GM12878 (cell line): ENCODE measurements around the gene NAV2. TPM values are rescaled to one million over a fixed set of nuclear protein-coding genes. Genes with fewer than 3 reads are reported as not detected.

ENCODE experiments used
- ATAC-seq: fragments of 200-7000 bp; cut with Tn5 transposase; 3 replicates; pipeline ENCODE4 v1.9.1; 2020; ENCODE audit warnings: mild to moderate bottlenecking, moderate library complexity
- BruUV-seq: library from RNA; stranded (reverse); fragments of 400-500 nt; replicated peaks from 2 replicates; lab custom pipeline; 2021; lab: Mats Ljungman, UMichigan
- CTCF ChIA-PET: fragments of 300-600 bp; sonication (Branson Sonifier 250); formaldehyde crosslinking; extraction: SDS; loops from one replicate; lab custom pipeline; 2021; ENCODE audit warnings: inconsistent platforms; lab: Yijun Ruan, JAX
- POLR2A ChIA-PET: fragments of 350-600 bp; formaldehyde crosslinking; extraction: SDS; loops from one replicate; lab custom pipeline; 2021; ENCODE audit warnings: inconsistent platforms; lab: Charles Lee
- RAD21 ChIA-PET: fragments of 300-600 bp; sonication (Branson Sonifier 250); formaldehyde crosslinking; loops from one replicate; lab custom pipeline; 2023; ENCODE audit warnings: antibody characterized with exemption; ENCODE audit not compliant: unreplicated experiment; lab: Charles Lee
- SMC1A ChIA-PET: fragments of 300-600 bp; sonication (Branson Sonifier 250); formaldehyde crosslinking; loops from one replicate; lab custom pipeline; 2023; ENCODE audit not compliant: unreplicated experiment, uncharacterized antibody; lab: Charles Lee
- DNase-seq: peaks from one replicate; pipeline ENCODE4 v3.0.0-alpha.2; 2011; ENCODE audit warnings: low read depth, low spot score
- FAIRE-seq: peaks from 3 replicates; lab custom pipeline; 2011; peaks lifted over from hg19 to GRCh38; lab: Jason Lieb, UNC
- H2AFZ ChIP-seq: 2 replicates; pipeline ENCODE4 v1.6.0; 2011; ENCODE audit warnings: low read depth, low read length, control low read depth; ENCODE audit not compliant: control insufficient read depth
- H3K27ac ChIP-seq: 2 replicates; pipeline ENCODE4 v1.5.1; 2011; ENCODE audit warnings: control low read depth; ENCODE audit not compliant: control insufficient read depth, insufficient read depth
- H3K27me3 ChIP-seq, 2 experiments: replicated peaks in 1 of 2; 2 replicates each; pipeline versions ENCODE4 v1.6.0 to v1.6.1; 2011; ENCODE audit warnings: low read length in 1 of 2; ENCODE audit not compliant: control insufficient read depth in 2 of 2, insufficient read depth in 2 of 2
- H3K36me3 ChIP-seq, 2 experiments: 2 replicates each; pipeline ENCODE4 v1.5.1; 2011; ENCODE audit warnings: low read length in 1 of 2; ENCODE audit not compliant: control insufficient read depth in 2 of 2, insufficient read depth in 2 of 2
- H3K4me1 ChIP-seq: 2 replicates; pipeline ENCODE4 v1.6.1; 2011; ENCODE audit warnings: mild to moderate bottlenecking, low read length, moderate library complexity, mixed read lengths; ENCODE audit not compliant: control insufficient read depth, insufficient read depth
- H3K4me2 ChIP-seq: 2 replicates; pipeline ENCODE4 v1.6.0; 2011; ENCODE audit warnings: control low read depth; ENCODE audit not compliant: control insufficient read depth, insufficient read depth
- H3K4me3 ChIP-seq: fragments of 200-600 bp; sonication (generic); 2 replicates; pipeline ENCODE4 v1.5.1; 2016
- H3K79me2 ChIP-seq: 2 replicates; pipeline ENCODE4 v1.6.0; 2011; ENCODE audit warnings: low read length; ENCODE audit not compliant: control insufficient read depth, insufficient read depth
- H3K9ac ChIP-seq: 2 replicates; pipeline ENCODE4 v1.8.0; 2011; ENCODE audit warnings: low read length, control low read depth, mixed read lengths; ENCODE audit not compliant: control insufficient read depth, insufficient read depth
- H3K9me3 ChIP-seq: replicated peaks from 3 replicates; pipeline ENCODE4 v1.5.1; 2011; ENCODE audit warnings: mild to moderate bottlenecking, low read length; ENCODE audit not compliant: control insufficient read depth, insufficient read depth
- H4K20me1 ChIP-seq: 2 replicates; pipeline ENCODE4 v1.6.0; 2011; ENCODE audit not compliant: control insufficient read depth, insufficient read depth
- CEBPB ChIP-seq, 2 experiments: fragments of 150-350 bp in 1 of 2; IDR thresholded peaks; 2 replicates each; pipeline ENCODE4 v1.6.1; 2012 to 2014; ENCODE audit warnings: low read depth in 2 of 2, low read length in 2 of 2, borderline replicate concordance in 1 of 2, inconsistent platforms in 1 of 2
- FOS ChIP-seq: IDR thresholded peaks from 3 replicates; pipeline ENCODE4 v1.6.1; 2011; ENCODE audit warnings: borderline replicate concordance; ENCODE audit not compliant: insufficient read length; ENCODE audit errors: extremely low read depth
- FOXK2 ChIP-seq: fragments of 450-650 bp; IDR thresholded peaks from 2 replicates; pipeline ENCODE4 v1.6.1; 2017; ENCODE audit warnings: mild to moderate bottlenecking, moderate library complexity
- RELA ChIP-seq: fragments of 450-650 bp; IDR thresholded peaks from 2 replicates; pipeline ENCODE4 v1.8.0; 2014; ENCODE audit warnings: borderline replicate concordance; ENCODE audit not compliant: partially characterized antibody
- STAT3 ChIP-seq: IDR thresholded peaks from 2 replicates; pipeline ENCODE4 v1.6.1; 2011; ENCODE audit warnings: low read depth, low read length, improper control_type of control experiment
- TCF7 ChIP-seq: IDR thresholded peaks from 2 replicates; pipeline ENCODE4 v1.6.1; 2014; ENCODE audit warnings: antibody characterized with exemption, borderline replicate concordance
- WGBS: methylation state at CpG from one replicate; pipeline ENCODE4 v1.1.6; 2016; ENCODE audit warnings: low lambda C conversion rate; ENCODE audit not compliant: insufficient replicate concordance, insufficient coverage; ENCODE audit errors: missing lambda C conversion rate; 5-methylcytosine and 5-hydroxymethylcytosine counted together
- in situ Hi-C: fragments of 300-500 bp; cut with MboI; formaldehyde crosslinking; loops from 9 replicates; pipeline ENCODE4 v1.14.3; 2018; ENCODE audit warnings: mixed read lengths
- intact Hi-C: fragments of 100-400 bp; cut with micrococcal nuclease; formaldehyde crosslinking; loops from one replicate; pipeline ENCODE4 v1.14.2; 2022; ENCODE audit not compliant: unreplicated experiment
- polyA plus RNA-seq, 11 experiments: library from polyadenylated mRNA; depleted of rRNA in 4 of 11; unstranded in 6 of 11; stranded (reverse) in 5 of 11; fragments of >200 nt; fragmentation: Nextera tagmentation in 4 of 11; fragmentation: Illumina TruSeq in 1 of 11; extraction: Ambion mirVana in 4 of 11; extraction: Trizol in 1 of 11; gene quantifications; 1 replicate in 1 of 11; 2 replicates in 10 of 11; pipeline versions ENCODE4 v1.2.1 to v1.2.3, GENCODE V29; 2011 to 2016; ENCODE audit warnings: inconsistent platforms in 2 of 11, missing spikeins in 2 of 11, low read depth in 1 of 11
- total RNA-seq, 4 experiments: library from RNA; depleted of rRNA in 3 of 4; stranded (reverse); fragments of >200 nt in 3 of 4; fragmentation: Illumina TruSeq in 1 of 4; extraction: Trizol in 1 of 4; gene quantifications; 2 replicates each; pipeline versions ENCODE4 v1.2.1 to v1.2.3, GENCODE V29; 2013 to 2021
- TF ChIP-seq, protein P1 (sequence below): fragments of 450-650 bp; IDR thresholded peaks from 2 replicates; pipeline ENCODE4 v1.6.1; 2017; ENCODE audit warnings: antibody characterized with exemption, mild to moderate bottlenecking, moderate library complexity

Gene NAV2
- total and polyA plus RNA-seq, 10 of the 15 experiments (the other 5 are each of a cell fraction or from before 2014, with no cell fraction given): 0.35 to 6.1 (median 1.1) TPM

DNA sequence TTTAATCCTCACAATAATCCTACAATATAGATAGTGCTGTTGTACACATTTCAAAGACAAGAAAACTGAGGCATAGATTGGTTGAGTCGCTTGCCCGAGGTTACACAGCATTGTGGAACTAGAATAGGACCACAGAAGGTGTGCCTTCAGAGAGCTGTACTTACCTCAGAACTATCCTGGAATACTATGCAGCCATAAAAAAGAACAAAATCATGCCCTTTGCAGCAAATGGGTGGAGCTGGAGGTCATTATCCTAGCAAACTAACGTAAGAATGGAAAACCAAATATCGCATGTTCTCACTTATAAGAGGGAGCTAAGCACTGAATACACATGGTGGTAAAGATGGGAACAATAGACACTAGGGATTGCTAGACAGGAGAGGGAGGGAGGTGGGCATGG lies 15.7 kb upstream of the NAV2 start:
- in situ Hi-C loops (no loop called here), intact Hi-C loops (loop anchor here (5.0 kb wide), 1 partner anchor 50 kb away; no protein-coding TSS in a partner anchor)
- H3K36me3 ChIP-seq: no peaks in the 10 kb centered on the region
- no peak overlapping the region for H3K4me2 ChIP-seq
- FAIRE-seq: no peak
- H3K4me1 ChIP-seq: no peaks in the 10 kb centered on the region
- TF ChIP-seq STAT3 (no peak), FOS (no peak), CEBPB (IDR thresholded peaks at IDR 0.05; ENCODE audit: borderline replicate concordance in 1 of 2, low read depth in 2 of 2, low read length in 2 of 2) (no peak), RELA (no peak), FOXK2 (no peak), TCF7 (no peak)
- TF ChIP-seq, protein P1, sequence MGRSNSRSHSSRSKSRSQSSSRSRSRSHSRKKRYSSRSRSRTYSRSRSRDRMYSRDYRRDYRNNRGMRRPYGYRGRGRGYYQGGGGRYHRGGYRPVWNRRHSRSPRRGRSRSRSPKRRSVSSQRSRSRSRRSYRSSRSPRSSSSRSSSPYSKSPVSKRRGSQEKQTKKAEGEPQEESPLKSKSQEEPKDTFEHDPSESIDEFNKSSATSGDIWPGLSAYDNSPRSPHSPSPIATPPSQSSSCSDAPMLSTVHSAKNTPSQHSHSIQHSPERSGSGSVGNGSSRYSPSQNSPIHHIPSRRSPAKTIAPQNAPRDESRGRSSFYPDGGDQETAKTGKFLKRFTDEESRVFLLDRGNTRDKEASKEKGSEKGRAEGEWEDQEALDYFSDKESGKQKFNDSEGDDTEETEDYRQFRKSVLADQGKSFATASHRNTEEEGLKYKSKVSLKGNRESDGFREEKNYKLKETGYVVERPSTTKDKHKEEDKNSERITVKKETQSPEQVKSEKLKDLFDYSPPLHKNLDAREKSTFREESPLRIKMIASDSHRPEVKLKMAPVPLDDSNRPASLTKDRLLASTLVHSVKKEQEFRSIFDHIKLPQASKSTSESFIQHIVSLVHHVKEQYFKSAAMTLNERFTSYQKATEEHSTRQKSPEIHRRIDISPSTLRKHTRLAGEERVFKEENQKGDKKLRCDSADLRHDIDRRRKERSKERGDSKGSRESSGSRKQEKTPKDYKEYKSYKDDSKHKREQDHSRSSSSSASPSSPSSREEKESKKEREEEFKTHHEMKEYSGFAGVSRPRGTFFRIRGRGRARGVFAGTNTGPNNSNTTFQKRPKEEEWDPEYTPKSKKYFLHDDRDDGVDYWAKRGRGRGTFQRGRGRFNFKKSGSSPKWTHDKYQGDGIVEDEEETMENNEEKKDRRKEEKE: no peak
- POLR2A ChIA-PET: no interaction called here
- H3K9me3 ChIP-seq: no peaks in the 10 kb centered on the region; the same call in 2 of the 3 replicates
- 72% methylated on average over 4 of the region's 4 CpGs for WGBS
- H3K9ac ChIP-seq: no peak overlapping the region
- H4K20me1 ChIP-seq: no peaks in the 10 kb centered on the region
- no TSS peak for BruUV-seq
- CTCF ChIA-PET: no interaction called here
- no peak for DNase-seq
- H2AFZ ChIP-seq: no peak overlapping the region
- H3K79me2 ChIP-seq: no peaks in the 10 kb centered on the region
- SMC1A ChIA-PET: no interaction called here
- H3K27me3 ChIP-seq: peaks cover 0 to 4% of the 10 kb centered on the region in 2 experiments; a peak in 2 of 4 replicates
- no peak overlapping the region for H3K27ac ChIP-seq
- RAD21 ChIA-PET: no interaction called here
- no peak overlapping the region for H3K4me3 ChIP-seq
- no peak for ATAC-seq
